WERI-Rb-1 (cell line): ENCODE measurements around the gene OTUD7B.

ENCODE experiments used
- DNase-seq: peaks from one replicate; pipeline ENCODE4 v3.0.0-alpha.2; 2020
- H3K27ac ChIP-seq: fragments of 250-450 bp; sonication (Bioruptor Pico); 2 replicates; pipeline ENCODE4 v1.5.1; 2020; ENCODE audit warnings: mild to moderate bottlenecking, moderate library complexity
- H3K27me3 ChIP-seq: fragments of 250-450 bp; sonication (Bioruptor Pico); 2 replicates; pipeline ENCODE4 v1.5.1; 2021; ENCODE audit warnings: mild to moderate bottlenecking, low read depth, moderate library complexity; ENCODE audit not compliant: insufficient read depth, severe bottlenecking
- H3K36me3 ChIP-seq: fragments of 250-450 bp; sonication (Bioruptor Pico); 2 replicates; pipeline ENCODE4 v1.5.1; 2020; ENCODE audit warnings: mild to moderate bottlenecking, moderate library complexity
- H3K4me3 ChIP-seq: 2 replicates; pipeline ENCODE4 v1.5.1; 2011; ENCODE audit warnings: low read depth, mild to moderate bottlenecking, control low read depth, low read length
- H3K9me3 ChIP-seq: fragments of 250-450 bp; sonication (Bioruptor Pico); 2 replicates; pipeline ENCODE4 v1.5.1; 2021; ENCODE audit warnings: mild to moderate bottlenecking, moderate library complexity; ENCODE audit not compliant: severe bottlenecking
- TF ChIP-seq, protein P1 (sequence below): IDR thresholded peaks from 2 replicates; pipeline ENCODE4 v1.5.1; 2011; ENCODE audit warnings: low read depth, mild to moderate bottlenecking, control low read depth, inconsistent platforms, low read length

The OTUD7B gene

DNA sequence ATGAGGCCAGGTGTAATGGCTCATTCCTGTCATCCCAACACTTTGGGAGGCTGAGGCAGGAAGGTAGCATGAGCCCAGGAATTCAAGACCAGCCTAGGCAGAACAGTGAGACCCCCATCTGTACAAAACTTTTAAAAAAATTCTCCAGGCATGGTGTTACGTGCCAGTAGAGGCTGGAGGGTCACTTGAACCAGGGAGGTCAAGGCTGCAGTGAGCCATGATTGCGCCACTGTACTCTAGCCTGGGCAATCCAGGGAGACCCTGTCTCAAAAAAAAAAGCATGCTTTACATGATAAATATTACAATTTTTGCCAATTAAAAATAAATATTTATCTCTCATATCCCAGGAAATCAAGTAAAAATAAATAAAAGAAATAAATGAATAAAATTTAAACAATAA, 39.4 kb upstream of the OTUD7B start:
- no peak for DNase-seq
- TF ChIP-seq, protein P1, sequence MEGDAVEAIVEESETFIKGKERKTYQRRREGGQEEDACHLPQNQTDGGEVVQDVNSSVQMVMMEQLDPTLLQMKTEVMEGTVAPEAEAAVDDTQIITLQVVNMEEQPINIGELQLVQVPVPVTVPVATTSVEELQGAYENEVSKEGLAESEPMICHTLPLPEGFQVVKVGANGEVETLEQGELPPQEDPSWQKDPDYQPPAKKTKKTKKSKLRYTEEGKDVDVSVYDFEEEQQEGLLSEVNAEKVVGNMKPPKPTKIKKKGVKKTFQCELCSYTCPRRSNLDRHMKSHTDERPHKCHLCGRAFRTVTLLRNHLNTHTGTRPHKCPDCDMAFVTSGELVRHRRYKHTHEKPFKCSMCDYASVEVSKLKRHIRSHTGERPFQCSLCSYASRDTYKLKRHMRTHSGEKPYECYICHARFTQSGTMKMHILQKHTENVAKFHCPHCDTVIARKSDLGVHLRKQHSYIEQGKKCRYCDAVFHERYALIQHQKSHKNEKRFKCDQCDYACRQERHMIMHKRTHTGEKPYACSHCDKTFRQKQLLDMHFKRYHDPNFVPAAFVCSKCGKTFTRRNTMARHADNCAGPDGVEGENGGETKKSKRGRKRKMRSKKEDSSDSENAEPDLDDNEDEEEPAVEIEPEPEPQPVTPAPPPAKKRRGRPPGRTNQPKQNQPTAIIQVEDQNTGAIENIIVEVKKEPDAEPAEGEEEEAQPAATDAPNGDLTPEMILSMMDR = no peak
- H3K27me3 ChIP-seq = no peaks in the 10 kb centered on the region
- no peaks in the 10 kb centered on the region for H3K9me3 ChIP-seq
- H3K4me3 ChIP-seq = no peak overlapping the region
- H3K27ac ChIP-seq = no peak overlapping the region
- no peaks in the 10 kb centered on the region for H3K36me3 ChIP-seq

DNA sequence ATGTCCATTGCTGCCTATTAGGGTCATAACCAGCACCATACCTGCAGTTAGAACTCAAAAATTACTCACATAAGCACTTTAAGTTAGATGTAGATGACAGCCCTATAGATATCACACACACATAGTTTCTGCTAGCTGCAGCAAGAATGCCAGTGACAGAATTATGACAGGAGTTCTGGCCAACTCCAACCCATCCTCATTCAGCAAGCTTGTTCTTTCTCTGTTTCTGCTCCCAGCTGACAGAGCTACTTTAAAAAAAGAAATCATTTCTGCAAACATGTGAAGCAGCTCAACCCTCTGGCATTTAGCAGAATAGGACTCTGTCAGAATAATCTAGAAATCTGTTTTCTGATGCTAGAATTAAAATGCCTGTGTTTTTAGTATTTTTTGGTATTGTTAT, 23.8 kb upstream of the OTUD7B start:
- Histone ChIP-seq H3K27ac (no peak overlapping the region), H3K36me3 (no peaks in the 10 kb centered on the region), H3K4me3 (no peak overlapping the region), H3K27me3 (no peaks in the 10 kb centered on the region), H3K9me3 (peaks cover 3% of the 10 kb centered on the region)
- TF ChIP-seq, protein P1 = no peak
- DNase-seq = no peak

DNA sequence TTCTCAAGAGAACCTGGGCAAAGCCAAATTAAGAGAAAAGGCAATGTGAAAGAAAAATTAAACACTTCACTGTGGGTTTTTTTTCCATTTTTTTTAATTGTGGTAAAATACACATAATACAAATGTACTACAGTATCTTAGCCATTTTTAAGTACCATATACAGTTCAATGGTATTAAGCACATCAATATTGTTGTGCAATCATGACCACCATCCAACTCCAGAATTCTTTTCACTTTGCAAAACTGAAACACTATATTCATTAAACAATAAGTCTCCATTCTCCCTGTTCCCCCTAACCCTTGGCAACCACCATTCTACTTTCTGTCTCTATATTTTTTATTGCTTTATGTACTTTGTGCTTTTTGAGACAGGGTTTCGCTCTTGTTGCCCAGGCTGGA, 17.8 kb upstream of the OTUD7B start:
- TF ChIP-seq, protein P1 = no peak
- H3K9me3 ChIP-seq = no peaks in the 10 kb centered on the region

DNA sequence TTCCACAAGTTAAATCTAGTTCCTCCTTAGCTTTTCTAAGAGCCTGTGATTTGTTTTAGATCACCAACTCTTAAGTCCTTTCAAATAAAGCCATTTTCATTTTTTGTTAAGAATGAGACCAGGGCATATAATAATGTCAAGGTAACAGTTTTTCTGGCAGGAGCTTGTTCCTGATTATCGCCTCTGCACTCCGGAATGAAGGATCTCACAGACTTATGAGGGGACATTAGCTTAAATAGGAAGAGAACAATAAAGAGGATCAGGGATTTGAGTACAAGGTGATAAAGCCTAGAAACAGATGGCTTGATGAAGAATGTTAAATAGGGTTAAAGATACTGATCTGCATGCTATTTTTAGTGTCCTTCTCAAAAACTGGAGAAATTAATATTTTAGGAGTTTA, 13.6 kb upstream of the OTUD7B start:
- Histone ChIP-seq H3K9me3 (no peaks in the 10 kb centered on the region), H3K36me3 (no peaks in the 10 kb centered on the region), H3K4me3 (no peak overlapping the region), H3K27me3 (no peaks in the 10 kb centered on the region), H3K27ac (no peak overlapping the region; the same call in 1 of the 2 replicates)
- TF ChIP-seq, protein P1 = no peak
- DNase-seq = peak; percentile 64

More for the DNA sequence above, 17.8 kb upstream of the OTUD7B start:
- no peaks in the 10 kb centered on the region for H3K36me3 ChIP-seq
- no peak overlapping the region for H3K4me3 ChIP-seq
- H3K27ac ChIP-seq = no peak overlapping the region
- no peak for DNase-seq
- no peaks in the 10 kb centered on the region for H3K27me3 ChIP-seq

DNA sequence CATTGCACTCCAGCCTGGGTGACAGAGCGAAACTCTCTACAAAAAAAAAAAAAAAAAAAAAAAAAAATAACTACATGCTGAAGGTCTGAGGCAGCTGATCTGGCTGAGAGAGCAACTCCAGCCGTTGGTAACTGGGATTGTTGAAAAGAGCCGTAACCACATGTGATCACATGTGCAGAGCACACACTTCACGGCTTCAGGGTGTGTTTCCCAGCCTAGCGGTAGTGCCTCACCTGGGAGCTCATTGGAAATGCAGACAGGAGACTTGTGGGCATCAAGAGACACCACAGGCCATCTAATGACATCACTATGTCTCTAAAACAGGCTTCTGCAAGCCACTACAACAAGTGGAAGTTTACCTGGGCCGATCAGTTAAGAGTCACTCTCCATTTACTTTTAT, 11.8 kb upstream of the OTUD7B start:
- Histone ChIP-seq H3K9me3 (no peaks in the 10 kb centered on the region), H3K27ac (no peak overlapping the region), H3K4me3 (no peak overlapping the region), H3K27me3 (no peaks in the 10 kb centered on the region), H3K36me3 (no peaks in the 10 kb centered on the region)
- no peak for DNase-seq
- TF ChIP-seq, protein P1 = peak; percentile 22; the same call in 1 of the 2 replicates

DNA sequence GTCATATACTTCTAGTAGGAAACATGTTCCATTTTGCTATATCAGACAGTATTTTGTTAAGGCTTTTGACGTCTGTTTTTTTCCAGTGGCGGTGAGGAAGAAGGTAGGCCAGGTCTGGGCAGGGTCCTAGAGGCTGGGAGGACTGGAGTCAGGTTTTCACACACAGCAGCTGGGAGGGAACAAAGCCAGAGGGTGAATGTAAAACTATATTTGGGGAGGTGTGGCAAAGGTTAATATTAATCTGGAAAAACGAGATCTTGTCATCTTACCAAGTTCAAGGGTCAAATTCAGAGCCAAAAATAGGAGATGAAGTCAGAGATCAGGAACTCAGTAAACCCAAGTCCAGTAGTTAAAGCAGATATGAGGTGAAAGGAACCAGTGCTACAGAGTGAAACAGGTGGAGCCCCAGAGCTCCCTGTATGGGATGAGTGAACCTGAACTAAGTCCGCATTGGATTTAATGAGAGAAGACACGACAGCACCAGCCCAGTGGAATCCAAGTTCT, 10.7 kb upstream of the OTUD7B start:
- TF ChIP-seq, protein P1 = no peak
- H3K27ac ChIP-seq = no peak overlapping the region

More for the DNA sequence above, 10.7 kb upstream of the OTUD7B start:
- H3K36me3 ChIP-seq = no peaks in the 10 kb centered on the region
- DNase-seq = no peak
- H3K9me3 ChIP-seq = no peaks in the 10 kb centered on the region
- no peak overlapping the region for H3K4me3 ChIP-seq
- no peaks in the 10 kb centered on the region for H3K27me3 ChIP-seq
